CD4-positive, alpha-beta T cell treated with Interleukin-6 at 100 ng/mL for 8 hours (primary cell): Measurements from ENCODE around the gene LRP1.

ENCODE experiments used
- DNase-seq: peaks from one replicate; pipeline ENCODE4 v3.0.0-alpha.2; 2020; ENCODE audit warnings: mixed read lengths, low spot score

Gene LRP1

GRCh38 chr12:57154804-57155434 is 26.6 kb downstream of the LRP1 start:
- no peak for DNase-seq

DNA sequence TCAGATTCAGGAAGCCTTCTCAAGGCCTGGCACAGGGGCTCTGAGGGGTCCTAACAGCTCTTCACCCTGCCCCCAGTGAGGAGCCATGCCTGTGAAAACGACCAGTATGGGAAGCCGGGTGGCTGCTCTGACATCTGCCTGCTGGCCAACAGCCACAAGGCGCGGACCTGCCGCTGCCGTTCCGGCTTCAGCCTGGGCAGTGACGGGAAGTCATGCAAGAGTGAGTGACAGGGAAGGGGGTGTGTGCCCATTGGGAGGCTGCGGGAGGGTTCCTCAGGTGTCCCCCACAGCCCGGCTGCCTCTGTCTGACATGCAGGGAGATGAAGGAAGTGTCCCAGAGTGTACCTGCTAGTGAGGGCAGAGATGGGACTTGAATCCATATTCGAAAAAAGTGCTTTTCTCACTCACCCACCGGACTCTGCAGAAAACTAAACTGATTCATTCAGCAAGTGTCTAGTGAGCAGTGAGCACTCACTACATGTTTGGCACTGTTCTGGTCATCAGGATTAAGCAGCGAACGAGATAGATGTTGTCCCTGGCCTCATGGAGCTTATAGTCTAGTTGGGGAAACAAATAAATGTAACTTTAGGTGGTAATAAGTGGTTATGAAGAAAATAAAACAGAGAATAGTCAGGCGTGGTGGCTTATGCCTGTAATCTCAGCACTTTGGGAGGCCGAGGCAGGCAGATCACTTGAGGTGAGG is 28.6 kb downstream of the LRP1 start:
- DNase-seq: no peak

DNA sequence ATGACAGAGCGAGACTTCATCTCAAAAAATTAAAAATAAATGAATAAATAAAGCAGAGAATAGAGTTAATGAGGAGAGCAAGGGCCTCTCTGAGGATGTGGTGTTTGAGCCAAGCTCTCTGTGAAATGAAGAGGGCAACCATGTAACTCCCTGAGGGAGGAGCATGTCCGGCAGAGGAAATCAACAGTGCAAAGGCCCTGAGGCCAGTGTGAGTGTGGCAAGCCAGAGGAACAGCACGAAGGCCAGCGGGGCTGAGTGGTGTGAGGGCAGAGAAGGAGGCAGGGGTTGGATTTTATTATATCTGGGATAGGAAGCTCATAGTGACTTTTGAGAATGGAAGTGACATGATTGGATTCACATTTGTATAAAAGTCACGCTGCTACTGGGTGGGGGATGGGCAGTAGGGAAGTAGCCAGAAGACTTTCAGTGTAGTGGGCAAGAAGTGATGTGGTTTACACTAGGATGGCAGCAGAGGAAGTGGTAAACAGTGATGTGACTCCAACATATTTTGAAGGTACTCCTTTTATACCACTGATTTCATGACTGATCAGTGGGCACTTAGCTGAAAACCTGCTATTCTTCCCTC is 29.4 kb downstream of the LRP1 start:
- no peak for DNase-seq

DNA sequence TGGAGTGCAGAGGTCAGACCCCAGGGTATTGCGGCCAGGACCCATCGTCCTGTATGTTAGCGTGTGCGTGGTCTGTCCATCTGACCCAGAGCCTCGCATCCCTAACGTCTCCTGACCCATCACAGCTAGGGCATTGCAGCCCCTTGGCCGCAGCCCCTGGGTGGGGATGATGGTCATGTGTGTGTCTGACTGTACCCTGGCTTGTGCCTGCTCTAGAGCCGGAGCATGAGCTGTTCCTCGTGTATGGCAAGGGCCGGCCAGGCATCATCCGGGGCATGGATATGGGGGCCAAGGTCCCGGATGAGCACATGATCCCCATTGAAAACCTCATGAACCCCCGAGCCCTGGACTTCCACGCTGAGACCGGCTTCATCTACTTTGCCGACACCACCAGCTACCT is 29.9 kb downstream of the LRP1 start:
- no peak for DNase-seq

DNA sequence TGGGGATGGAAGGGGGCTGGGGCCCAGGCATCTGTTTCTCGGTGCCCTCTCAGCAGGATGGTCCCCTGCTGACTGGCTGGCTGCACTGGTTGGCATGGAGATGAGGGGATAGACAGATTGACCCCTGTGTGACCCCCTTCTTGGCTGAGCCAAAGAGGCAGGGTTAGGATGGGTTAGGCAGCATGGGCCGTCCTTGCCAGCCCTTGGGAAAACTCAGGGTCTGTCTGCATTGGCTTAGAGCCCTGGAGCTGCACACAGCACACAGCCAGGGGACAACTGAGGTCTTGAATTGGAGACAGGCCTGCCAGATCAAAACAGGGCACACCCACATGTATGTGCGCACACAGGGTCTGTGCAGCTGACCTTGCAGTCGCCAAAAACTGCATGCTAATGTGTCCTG is 30.4 kb downstream of the LRP1 start:
- DNase-seq: no peak

DNA sequence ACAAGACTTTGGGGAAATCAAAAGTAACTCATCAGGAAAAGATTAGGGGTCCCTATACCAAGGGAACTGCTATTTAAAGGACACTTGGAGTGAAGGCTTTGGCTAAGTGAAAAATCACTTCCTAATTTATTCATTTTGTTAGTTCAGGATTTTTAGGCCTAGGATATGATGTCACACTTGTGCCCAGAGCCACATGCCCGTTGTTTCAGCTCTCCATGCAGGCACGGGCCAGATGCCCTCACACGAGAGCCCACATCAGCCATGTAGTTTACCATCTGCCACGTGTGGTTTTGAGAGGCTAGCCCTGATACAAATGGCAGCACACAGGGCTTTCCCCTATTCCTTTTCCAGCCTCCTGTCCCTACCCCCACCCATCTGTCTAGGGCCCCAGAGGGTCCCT is 31.0 kb downstream of the LRP1 start:
- no peak for DNase-seq

DNA sequence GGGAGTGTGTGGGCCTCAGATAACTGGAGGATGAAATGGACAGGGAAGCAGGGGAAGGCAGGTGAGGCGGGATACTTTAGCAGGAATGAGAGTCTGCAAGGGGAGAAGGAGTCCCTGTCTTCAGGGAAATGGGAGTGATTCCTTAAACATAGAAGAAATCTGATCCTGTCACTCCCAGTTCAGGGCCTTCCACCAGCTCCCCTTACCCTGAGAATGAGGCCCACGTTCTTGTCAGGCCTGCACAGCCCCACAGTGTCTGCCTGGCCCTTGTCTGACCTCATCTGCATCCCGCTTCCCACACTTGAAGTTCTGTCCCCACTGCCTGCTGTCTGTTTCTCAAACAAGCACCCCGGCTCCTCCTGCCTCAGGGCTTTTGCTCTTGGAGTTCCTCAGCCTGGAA is 31.8 kb downstream of the LRP1 start:
- no peak for DNase-seq

DNA sequence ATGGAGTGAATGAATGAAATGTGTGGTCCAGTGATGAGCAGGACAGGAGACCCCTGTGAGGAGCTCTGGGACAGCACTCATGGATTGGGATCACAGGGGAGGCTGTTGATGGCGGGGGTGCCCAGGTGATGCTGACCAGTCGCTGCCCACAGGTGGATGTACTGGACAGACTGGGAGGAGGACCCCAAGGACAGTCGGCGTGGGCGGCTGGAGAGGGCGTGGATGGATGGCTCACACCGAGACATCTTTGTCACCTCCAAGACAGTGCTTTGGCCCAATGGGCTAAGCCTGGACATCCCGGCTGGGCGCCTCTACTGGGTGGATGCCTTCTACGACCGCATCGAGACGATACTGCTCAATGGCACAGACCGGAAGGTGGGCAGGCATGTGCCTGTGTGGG is 32.5 kb downstream of the LRP1 start:
- no peak for DNase-seq

DNA sequence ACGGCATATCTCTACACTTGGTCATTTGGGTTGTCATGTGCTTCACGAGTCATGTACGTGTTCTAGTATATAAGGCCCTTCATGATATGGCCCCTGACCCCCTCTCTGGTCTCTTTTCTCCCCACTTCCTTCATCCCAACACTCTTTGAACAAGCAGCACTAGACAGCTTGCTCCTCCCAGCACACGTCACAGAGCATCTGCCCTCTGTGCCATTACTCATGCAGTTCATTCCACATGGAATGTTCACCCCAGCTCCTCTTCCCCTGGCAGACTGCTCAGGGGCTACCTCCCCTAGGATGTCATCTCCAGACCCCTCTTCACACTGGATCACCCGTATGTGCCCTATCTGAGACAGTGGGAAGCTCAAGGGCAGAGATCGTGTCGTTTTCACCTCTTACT is 33.2 kb downstream of the LRP1 start:
- no peak for DNase-seq

DNA sequence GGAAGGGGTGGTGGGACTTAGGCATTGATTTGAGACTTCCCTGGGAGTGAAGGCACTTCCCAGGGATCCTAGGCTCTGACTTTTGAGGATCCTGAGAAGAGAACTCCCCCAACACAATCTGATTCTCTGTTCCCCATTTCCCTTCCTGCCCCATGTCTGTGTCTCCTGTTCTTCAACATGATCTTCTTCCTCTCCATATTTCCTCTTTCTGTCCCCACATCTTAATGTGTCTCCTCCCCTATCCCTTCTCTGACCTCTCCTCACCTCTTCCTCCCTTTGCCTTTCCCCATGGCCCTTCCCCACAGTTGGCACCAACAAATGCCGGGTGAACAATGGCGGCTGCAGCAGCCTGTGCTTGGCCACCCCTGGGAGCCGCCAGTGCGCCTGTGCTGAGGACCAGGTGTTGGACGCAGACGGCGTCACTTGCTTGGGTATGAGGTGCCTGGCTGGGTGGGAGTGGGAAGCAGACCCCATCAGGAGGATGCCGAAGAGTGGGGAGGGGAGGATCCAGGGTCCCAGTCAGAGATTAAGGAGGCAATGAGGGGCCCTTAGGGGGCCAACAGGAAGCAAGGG is 34.4 kb downstream of the LRP1 start:
- DNase-seq: no peak

DNA sequence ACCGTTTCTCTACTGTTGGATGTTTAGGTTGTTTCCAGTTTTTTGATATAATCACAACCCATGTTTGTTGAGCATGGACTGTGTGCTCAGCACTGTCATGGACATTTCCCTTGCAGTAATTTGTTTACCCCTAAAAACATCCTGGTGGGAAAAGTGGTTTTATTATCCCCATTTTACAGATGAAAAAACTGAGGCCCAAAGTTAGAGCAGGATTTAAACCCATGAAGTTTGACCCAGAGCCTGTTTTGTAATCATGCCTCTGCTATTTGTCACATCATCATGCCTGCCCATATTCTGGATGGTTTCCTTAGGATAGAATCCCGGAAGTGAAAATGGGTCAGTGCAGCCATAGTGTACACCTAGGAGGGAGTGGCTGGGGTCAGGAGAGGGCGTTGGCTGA is 36.2 kb downstream of the LRP1 start:
- no peak for DNase-seq

DNA sequence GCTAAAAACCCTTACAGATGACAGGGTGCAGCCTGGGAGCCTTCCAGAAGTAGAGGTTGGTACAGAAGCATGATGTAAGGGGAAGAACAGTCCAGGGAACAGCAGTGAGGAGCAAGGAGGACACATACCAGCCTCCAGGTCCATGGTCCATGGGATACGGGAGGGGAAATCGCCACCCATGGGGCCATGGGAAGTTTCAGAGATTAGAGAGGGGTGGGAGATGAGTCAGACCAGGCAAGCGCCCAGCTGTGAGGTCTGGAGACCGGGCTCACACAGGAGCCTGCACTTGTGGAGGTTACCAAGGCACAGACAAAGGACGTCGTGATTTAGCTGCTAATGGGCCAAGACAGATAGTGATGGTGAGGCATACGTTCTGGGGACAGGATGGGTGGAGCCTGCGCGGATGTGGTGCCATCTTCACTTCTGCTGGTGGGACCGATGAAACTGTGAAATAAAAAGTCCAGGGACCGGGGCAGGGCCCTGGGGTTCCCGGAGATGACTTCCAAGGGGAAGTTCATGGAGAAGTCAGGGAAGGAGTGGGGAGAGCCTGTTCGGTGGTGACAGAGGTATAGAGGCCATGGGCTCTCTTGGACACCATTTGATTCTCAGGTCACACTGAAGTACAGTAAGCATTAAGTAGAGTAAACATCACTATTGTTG is 36.8 kb downstream of the LRP1 start:
- DNase-seq: no peak

- DNase-seq: no peak
These were observed 37.5 kb downstream of the LRP1 start for GRCh38 chr12:57165741-57166140.

DNA sequence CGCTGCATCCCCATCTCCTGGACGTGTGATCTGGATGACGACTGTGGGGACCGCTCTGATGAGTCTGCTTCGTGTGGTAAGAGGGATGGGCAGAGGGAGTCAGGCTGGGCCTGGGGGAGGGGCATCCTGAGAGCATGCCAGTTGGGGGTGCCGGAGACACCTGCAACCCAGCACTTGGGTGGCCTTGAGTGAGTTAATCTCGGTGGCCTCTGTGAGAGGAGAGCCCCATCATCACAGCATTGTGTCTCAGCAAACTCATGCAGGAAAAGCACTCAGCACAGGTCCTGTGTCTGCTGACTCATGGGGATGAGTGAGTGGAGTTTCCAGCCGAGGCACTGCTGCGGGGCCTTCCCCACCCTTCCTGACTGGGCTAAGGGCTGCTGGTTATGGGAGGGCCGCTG is 38.7 kb downstream of the LRP1 start:
- no peak for DNase-seq

GRCh38 chr12:57168058-57168457 is 39.8 kb downstream of the LRP1 start:
- no peak for DNase-seq

- no peak for DNase-seq
These were observed 40.9 kb downstream of the LRP1 start for GRCh38 chr12:57169046-57169795.

DNA sequence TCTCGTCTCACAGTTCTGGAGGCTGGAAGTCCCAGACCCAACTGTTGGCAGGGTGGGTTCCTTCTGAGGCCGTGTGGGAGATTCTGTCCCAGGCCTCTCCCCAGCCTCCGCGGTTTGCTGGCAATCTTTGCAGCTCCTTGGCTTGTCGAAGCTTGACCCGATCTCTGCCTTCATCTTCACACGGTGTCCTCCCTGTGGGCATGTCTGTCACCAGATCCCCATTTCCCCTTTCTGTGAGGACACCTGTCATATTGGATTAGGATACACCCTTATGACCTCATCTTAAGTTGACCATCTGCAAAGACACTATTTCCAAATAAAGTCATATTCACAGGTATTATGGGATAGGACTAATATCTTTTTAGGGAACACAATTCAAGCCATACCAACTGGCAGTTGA is 41.7 kb downstream of the LRP1 start:
- no peak for DNase-seq

DNA sequence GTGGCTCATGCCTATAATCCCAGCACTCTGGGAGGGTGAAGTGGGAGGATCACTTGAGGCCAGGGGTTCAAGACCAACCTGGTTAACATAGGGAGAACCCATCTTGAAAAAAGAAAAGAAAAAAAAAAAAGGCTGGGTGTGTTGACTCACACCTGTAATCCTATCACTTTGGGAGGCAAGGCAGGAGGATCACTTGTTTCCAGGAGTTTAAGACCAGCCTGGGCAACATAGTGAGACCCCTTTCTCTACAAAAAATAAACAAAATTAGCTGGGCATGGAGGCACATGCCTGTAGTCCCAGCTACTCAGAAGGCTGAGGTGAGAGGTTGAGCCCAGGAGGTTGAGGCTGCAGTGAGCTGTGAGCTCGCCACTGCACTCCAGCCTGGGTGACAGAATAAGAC is 42.1 kb downstream of the LRP1 start:
- DNase-seq: no peak

DNA sequence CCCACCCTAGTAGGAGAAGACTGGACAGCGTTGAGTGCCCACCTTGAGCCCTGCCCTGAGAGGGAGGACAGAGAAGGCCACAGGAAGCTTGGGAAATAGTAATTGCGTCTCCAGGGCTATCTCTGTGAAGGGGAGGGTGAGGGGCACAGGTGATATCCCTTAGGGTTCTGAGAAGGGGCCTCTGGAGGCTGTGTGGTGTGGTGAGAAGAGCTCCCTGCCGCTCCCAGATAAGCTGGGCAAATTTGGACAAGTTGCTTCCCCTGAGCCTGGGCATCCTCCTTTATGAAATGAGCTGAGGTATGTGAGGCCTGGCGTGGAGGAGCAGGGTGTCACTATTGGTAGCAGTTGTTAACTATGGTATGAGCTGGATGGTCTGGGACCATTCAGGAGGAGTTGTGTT is 42.6 kb downstream of the LRP1 start:
- DNase-seq: no peak

DNA sequence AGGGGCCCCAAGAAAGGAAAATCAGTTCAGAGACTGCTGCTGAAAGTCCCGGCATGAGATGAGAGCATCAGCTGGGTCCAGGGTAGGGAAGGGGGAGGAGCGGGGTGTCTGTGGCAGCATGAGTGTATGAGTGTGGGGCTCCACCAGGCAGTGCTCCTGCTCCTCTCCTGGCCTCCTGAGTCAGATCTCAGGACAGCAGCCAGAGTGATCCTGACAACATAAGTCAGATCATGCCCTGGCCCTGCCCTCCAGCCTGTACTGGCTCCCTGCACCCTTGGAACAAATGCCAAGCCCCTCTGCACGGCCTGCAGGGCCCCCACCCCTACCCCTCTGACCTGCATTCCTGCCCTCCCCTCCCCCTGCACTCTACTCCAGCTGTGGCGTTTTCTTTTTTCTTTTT is 43.4 kb downstream of the LRP1 start:
- DNase-seq: no peak

DNA sequence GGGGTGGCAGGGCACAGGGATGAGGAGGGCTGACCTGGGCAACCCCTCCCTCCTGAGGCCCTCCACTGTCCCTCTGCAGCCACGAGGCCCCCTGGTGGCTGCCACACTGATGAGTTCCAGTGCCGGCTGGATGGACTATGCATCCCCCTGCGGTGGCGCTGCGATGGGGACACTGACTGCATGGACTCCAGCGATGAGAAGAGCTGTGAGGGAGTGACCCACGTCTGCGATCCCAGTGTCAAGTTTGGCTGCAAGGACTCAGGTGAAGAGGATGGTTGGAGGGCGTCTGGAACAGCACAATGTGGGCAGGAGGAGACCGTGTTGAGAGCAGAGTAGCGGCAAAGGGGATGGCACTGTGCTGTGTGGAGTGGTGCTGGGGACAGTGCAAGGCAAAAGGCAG is 44.8 kb downstream of the LRP1 start:
- no peak for DNase-seq

GRCh38 chr12:57173683-57174082 is 45.4 kb downstream of the LRP1 start:
- no peak for DNase-seq
